SU-DHL-6 (cell line): ENCODE results near the gene BRI3.

ENCODE experiments used
- H2AFZ ChIP-seq: fragments of 200-600 bp; sonication (generic); 2 replicates; pipeline ENCODE4 v1.6.1; 2014; ENCODE audit warnings: low read depth, mild to moderate bottlenecking, moderate library complexity, mixed read lengths, antibody characterized with exemption, low read length; ENCODE audit not compliant: severe bottlenecking
- H3F3A ChIP-seq: fragments of 200-600 bp; shearing (Covaris generic); 2 replicates; pipeline ENCODE4 v1.6.0; 2016; ENCODE audit warnings: antibody characterized with exemption, mild to moderate bottlenecking; ENCODE audit not compliant: insufficient read depth
- H3K27ac ChIP-seq: fragments of 200-600 bp; sonication (generic); 2 replicates; pipeline ENCODE4 v1.5.1; 2016; ENCODE audit warnings: low read depth, mild to moderate bottlenecking, low read length, moderate library complexity, mixed read lengths
- H3K27me3 ChIP-seq: fragments of 200-600 bp; sonication (generic), shearing (Covaris generic); 2 replicates; pipeline ENCODE4 v1.6.0; 2014; ENCODE audit warnings: mild to moderate bottlenecking, low read length
- H3K36me3 ChIP-seq: fragments of 200-600 bp; sonication (generic); 2 replicates; pipeline ENCODE4 v1.6.1; 2014; ENCODE audit warnings: mild to moderate bottlenecking, low read length, mixed read lengths
- H3K4me2 ChIP-seq: fragments of 300-600, 200-600 bp; shearing (Covaris generic), sonication (generic); 2 replicates; pipeline ENCODE4 v1.6.0; 2014; ENCODE audit warnings: low read length, low read depth, mild to moderate bottlenecking; ENCODE audit not compliant: poor library complexity, severe bottlenecking
- H3K4me3 ChIP-seq: fragments of 200-600 bp; sonication (generic); 2 replicates; pipeline ENCODE4 v1.5.1; 2014; ENCODE audit warnings: antibody characterized with exemption, low read length, mild to moderate bottlenecking, mixed read lengths; ENCODE audit not compliant: insufficient read depth, poor library complexity, severe bottlenecking
- H3K79me2 ChIP-seq: fragments of 200-600 bp; sonication (generic); 2 replicates; pipeline ENCODE4 v1.6.1; 2014; ENCODE audit warnings: mild to moderate bottlenecking, low read length, moderate library complexity; ENCODE audit not compliant: insufficient read depth
- H3K9ac ChIP-seq: fragments of 200-600 bp; sonication (generic); 2 replicates; pipeline ENCODE4 v1.7.0; 2014; ENCODE audit warnings: mild to moderate bottlenecking, low read length
- H3K9me2 ChIP-seq: fragments of 200-600 bp; sonication (generic); replicated peaks from 2 replicates; pipeline ENCODE4 v1.6.1; 2014; ENCODE audit warnings: low read length; ENCODE audit not compliant: insufficient read depth
- H3K9me3 ChIP-seq: fragments of 200-600 bp; sonication (generic); 2 replicates; pipeline ENCODE4 v1.6.1; 2014; ENCODE audit warnings: low read length, mixed read lengths; ENCODE audit not compliant: insufficient read depth
- H4K20me1 ChIP-seq: fragments of 200-600 bp; sonication (generic); 2 replicates; pipeline ENCODE4 v1.6.1; 2014; ENCODE audit warnings: low read depth, mild to moderate bottlenecking, antibody characterized with exemption, low read length, moderate library complexity, mixed read lengths
- CTCF ChIP-seq: fragments of 200-600 bp; sonication (generic); IDR thresholded peaks from one replicate; pipeline ENCODE4 v1.5.1; 2017; ENCODE audit warnings: antibody characterized with exemption, mild to moderate bottlenecking, low read length, moderate library complexity; ENCODE audit not compliant: insufficient read depth, poor library complexity, severe bottlenecking
- EZH2phosphoT487 ChIP-seq: fragments of 200-600 bp; sonication (generic), shearing (Covaris generic); conservative IDR thresholded peaks from 2 replicates; pipeline ENCODE4 v1.6.1; 2018; ENCODE audit warnings: mild to moderate bottlenecking, antibody characterized with exemption, low read length, moderate library complexity, mixed read lengths

BRI3 gene

GRCh38 chr7:98309566-98309965, 28.1 kb downstream of the BRI3 start:
- Histone ChIP-seq H3K9me3 (no peaks in the 10 kb centered on the region), H3K9ac (no peak overlapping the region), H4K20me1 (no peaks in the 10 kb centered on the region), H3K4me2 (no peak overlapping the region), H3K27ac (no peak overlapping the region), H3K27me3 (no peaks in the 10 kb centered on the region), H3K4me3 (no peak overlapping the region), H3K9me2 (no peaks in the 10 kb centered on the region), H3F3A (no peaks in the 10 kb centered on the region), H3K79me2 (no peaks in the 10 kb centered on the region), H3K36me3 (no peaks in the 10 kb centered on the region), H2AFZ (no peak overlapping the region)
- TF ChIP-seq EZH2phosphoT487 (no peak), CTCF (no peak)

- Histone ChIP-seq H3K27ac (no peak overlapping the region), H3K9me2 (no peaks in the 10 kb centered on the region)
These were observed 30.7 kb downstream of the BRI3 start for GRCh38 chr7:98312201-98312600.

GRCh38 chr7:98314469-98314868, 33.0 kb downstream of the BRI3 start:
- no peaks in the 10 kb centered on the region for H3K27me3 ChIP-seq
- no peak overlapping the region for H3K4me3 ChIP-seq
- TF ChIP-seq CTCF (no peak), EZH2phosphoT487 (no peak)
- H3K9ac ChIP-seq = no peak overlapping the region
- no peak overlapping the region for H3K4me2 ChIP-seq
- H3K36me3 ChIP-seq = no peaks in the 10 kb centered on the region; the same call in 1 of the 2 replicates
- H3K79me2 ChIP-seq = no peaks in the 10 kb centered on the region
- peaks cover 11% of the 10 kb centered on the region; the same call in 1 of the 2 replicates for H3K9me3 ChIP-seq
- H3K9me2 ChIP-seq = no peaks in the 10 kb centered on the region
- no peak overlapping the region for H3K27ac ChIP-seq
- no peaks in the 10 kb centered on the region for H4K20me1 ChIP-seq
- H3F3A ChIP-seq = no peaks in the 10 kb centered on the region
- H2AFZ ChIP-seq = no peak overlapping the region

More at GRCh38 chr7:98312201-98312600, 30.7 kb downstream of the BRI3 start:
- Histone ChIP-seq H4K20me1 (no peaks in the 10 kb centered on the region), H3K36me3 (no peaks in the 10 kb centered on the region; the same call in 1 of the 2 replicates), H3K27me3 (no peaks in the 10 kb centered on the region), H3K9ac (no peak overlapping the region), H3K4me2 (no peak overlapping the region), H2AFZ (no peak overlapping the region), H3K9me3 (peaks cover 11% of the 10 kb centered on the region; the same call in 1 of the 2 replicates), H3K4me3 (no peak overlapping the region), H3K79me2 (no peaks in the 10 kb centered on the region), H3F3A (no peaks in the 10 kb centered on the region)
- no peak for TF ChIP-seq EZH2phosphoT487
- TF ChIP-seq CTCF = no peak
